HG03159 (cell line): ENCODE measurements around the gene PTPN9.
"Not testable (repeated sequence)": the region's sequence is repeated elsewhere in the genome, so short reads cannot be mapped to it uniquely, and the experiment has no call there.

Experiments
- ATAC-seq: cut with Tn5 transposase; IDR thresholded peaks from one replicate; pipeline ENCODE4 v1.9.1; 2021; ENCODE audit warnings: mild to moderate bottlenecking, moderate library complexity; ENCODE audit not compliant: unreplicated experiment

Gene PTPN9

GRCh38 chr15:75583701-75584100 lies 4.6 kb upstream of the PTPN9 start:
- no peak for ATAC-seq

GRCh38 chr15:75582943-75583342 lies 3.8 kb upstream of the PTPN9 start:
- not testable (repeated sequence) for ATAC-seq

GRCh38 chr15:75578173-75578947 lies 755 bp downstream of the PTPN9 start:
- ATAC-seq = peak; percentile 47

GRCh38 chr15:75577401-75578172 lies 1.5 kb downstream of the PTPN9 start:
- no peak for ATAC-seq

GRCh38 chr15:75573648-75574384 lies 5.3 kb downstream of the PTPN9 start:
- no peak for ATAC-seq

GRCh38 chr15:75570126-75570845 lies 8.8 kb downstream of the PTPN9 start:
- no peak for ATAC-seq

- ATAC-seq = no peak
Measured at GRCh38 chr15:75565062-75565970, 13.8 kb downstream of the PTPN9 start.

GRCh38 chr15:75561888-75562287 lies 17.2 kb downstream of the PTPN9 start:
- ATAC-seq = no peak

- ATAC-seq = not testable (repeated sequence)
Measured at GRCh38 chr15:75559360-75559759, 19.8 kb downstream of the PTPN9 start.

- ATAC-seq = not testable (repeated sequence)
Measured at GRCh38 chr15:75558955-75559354, 20.2 kb downstream of the PTPN9 start.

GRCh38 chr15:75554717-75555116 lies 24.4 kb downstream of the PTPN9 start:
- no peak for ATAC-seq

- ATAC-seq = no peak
Measured at GRCh38 chr15:75553659-75554058, 25.5 kb downstream of the PTPN9 start.

GRCh38 chr15:75551091-75551490 lies 28.0 kb downstream of the PTPN9 start:
- no peak for ATAC-seq

- no peak for ATAC-seq
Measured at GRCh38 chr15:75545064-75545463, 34.1 kb downstream of the PTPN9 start.

- no peak for ATAC-seq
Measured at GRCh38 chr15:75544359-75544758, 34.8 kb downstream of the PTPN9 start.

- ATAC-seq = not testable (repeated sequence)
Measured at GRCh38 chr15:75542949-75543545, 36.1 kb downstream of the PTPN9 start.

GRCh38 chr15:75542386-75542797 lies 36.7 kb downstream of the PTPN9 start:
- ATAC-seq = no peak

- ATAC-seq = no peak
Measured at GRCh38 chr15:75538376-75538775, 40.7 kb downstream of the PTPN9 start.

GRCh38 chr15:75533945-75534344 lies 45.2 kb downstream of the PTPN9 start:
- no peak for ATAC-seq
